GM23338 (cell line): ENCODE results near the gene CBX2. TPM values are rescaled to one million over a fixed set of nuclear protein-coding genes. Genes with fewer than 3 reads are reported as not detected.

Experiments used
- ATAC-seq: fragments of 200-7000 bp; cut with Tn5 transposase; 3 replicates; pipeline ENCODE4 v1.9.1; 2020
- DNase-seq: peaks from one replicate; pipeline ENCODE4 v3.0.0-alpha.2; 2015; ENCODE audit warnings: low spot score
- H2AFZ ChIP-seq: fragments of 200-600 bp; sonication (generic); 2 replicates; pipeline ENCODE4 v1.8.0; 2016; ENCODE audit warnings: antibody characterized with exemption, mild to moderate bottlenecking, moderate library complexity
- H3F3A ChIP-seq: fragments of 200-600 bp; sonication (generic); replicated peaks from 2 replicates; pipeline ENCODE4 v1.8.0; 2017; ENCODE audit warnings: antibody characterized with exemption, mixed run types, low read depth
- H3K27ac ChIP-seq: fragments of 200-600 bp; sonication (generic); 2 replicates; pipeline ENCODE4 v1.6.1; 2016; ENCODE audit warnings: low read depth
- H3K27me3 ChIP-seq: fragments of 200-600 bp; sonication (generic); 2 replicates; pipeline ENCODE4 v1.8.0; 2016; ENCODE audit warnings: mild to moderate bottlenecking, mixed run types, moderate library complexity; ENCODE audit not compliant: insufficient read depth
- H3K36me3 ChIP-seq: fragments of 200-600 bp; sonication (generic); 2 replicates; pipeline ENCODE4 v1.8.0; 2016; ENCODE audit warnings: mild to moderate bottlenecking; ENCODE audit not compliant: insufficient read depth
- H3K4me1 ChIP-seq: fragments of 200-600 bp; sonication (generic); 2 replicates; pipeline ENCODE4 v1.8.0; 2016; ENCODE audit warnings: mild to moderate bottlenecking, moderate library complexity; ENCODE audit not compliant: insufficient read depth
- H3K4me2 ChIP-seq: fragments of 200-600 bp; sonication (generic); 2 replicates; pipeline ENCODE4 v1.7.1; 2017; ENCODE audit warnings: mixed run types
- H3K4me3 ChIP-seq: fragments of 200-600 bp; sonication (generic); 2 replicates; pipeline ENCODE4 v1.6.1; 2016; ENCODE audit warnings: mixed run types
- H3K79me2 ChIP-seq: fragments of 200-600 bp; sonication (generic); replicated peaks from 2 replicates; pipeline ENCODE4 v1.8.0; 2017; ENCODE audit warnings: mild to moderate bottlenecking; ENCODE audit not compliant: insufficient read depth
- H3K9me2 ChIP-seq: fragments of 200-600 bp; sonication (generic); 2 replicates; pipeline ENCODE4 v1.8.0; 2017; ENCODE audit not compliant: insufficient read depth
- H4K20me1 ChIP-seq: fragments of 200-600 bp; sonication (generic); replicated peaks from 2 replicates; pipeline ENCODE4 v1.8.0; 2017; ENCODE audit warnings: mild to moderate bottlenecking; ENCODE audit not compliant: insufficient read depth
- H3K27ac Mint-ChIP-seq: 2 replicates; pipeline ENCODE4 v1.8.0; 2020; ENCODE audit warnings: inconsistent platforms, mild to moderate bottlenecking, moderate library complexity, mixed read lengths
- H3K27me3 Mint-ChIP-seq: 3 replicates; pipeline ENCODE4 v1.8.0; 2022; ENCODE audit warnings: low read depth, mild to moderate bottlenecking, moderate library complexity, mixed read lengths, inconsistent platforms; ENCODE audit not compliant: insufficient read depth, poor library complexity
- H3K36me3 Mint-ChIP-seq: 3 replicates; pipeline ENCODE4 v1.8.0; 2021; ENCODE audit warnings: low read depth, mild to moderate bottlenecking, inconsistent platforms, moderate library complexity, mixed read lengths
- H3K4me1 Mint-ChIP-seq: 3 replicates; pipeline ENCODE4 v1.8.0; 2020; ENCODE audit warnings: mild to moderate bottlenecking, inconsistent platforms, mixed read lengths
- H3K4me3 Mint-ChIP-seq: 3 replicates; pipeline ENCODE4 v1.8.0; 2021; ENCODE audit warnings: moderate library complexity, mild to moderate bottlenecking, inconsistent platforms, mixed read lengths
- H3K9me3 Mint-ChIP-seq: 3 replicates; pipeline ENCODE4 v1.8.0; 2020; ENCODE audit warnings: moderate library complexity, mild to moderate bottlenecking, inconsistent platforms, mixed read lengths
- CREB1 ChIP-seq: fragments of 250-450 bp; sonication (Bioruptor Pico); IDR thresholded peaks from 2 replicates; pipeline ENCODE4 v1.5.0; 2020; ENCODE audit warnings: low read depth, mild to moderate bottlenecking, moderate library complexity
- EZH2 ChIP-seq: fragments of 200-600 bp; sonication (generic); IDR thresholded peaks from one replicate; pipeline ENCODE4 v1.8.0; 2017; ENCODE audit warnings: antibody characterized with exemption, mild to moderate bottlenecking, low read depth; ENCODE audit not compliant: unreplicated experiment
- EZH2phosphoT487 ChIP-seq: fragments of 200-600 bp; sonication (generic); IDR thresholded peaks from one replicate; pipeline ENCODE4 v1.8.1; 2018; ENCODE audit warnings: antibody characterized with exemption; ENCODE audit not compliant: unreplicated experiment
- JUNB ChIP-seq: IDR thresholded peaks from one replicate; pipeline ENCODE4 v1.6.1; 2016; ENCODE audit warnings: antibody characterized with exemption; ENCODE audit not compliant: unreplicated experiment
- NANOG ChIP-seq: IDR thresholded peaks from 2 replicates; pipeline ENCODE4 v1.6.1; 2016; ENCODE audit warnings: antibody characterized with exemption, borderline replicate concordance
- POLR2AphosphoS5 ChIP-seq: IDR thresholded peaks from 2 replicates; pipeline ENCODE4 v1.6.1; 2016; ENCODE audit warnings: antibody characterized with exemption, low read depth
- STAT1 ChIP-seq: IDR thresholded peaks from one replicate; pipeline ENCODE4 v1.6.1; 2016; ENCODE audit warnings: antibody characterized with exemption; ENCODE audit not compliant: unreplicated experiment
- ZNF114 ChIP-seq: fragments of 250-450 bp; sonication (Bioruptor Pico); IDR thresholded peaks from 2 replicates; pipeline ENCODE4 v1.5.0; 2020; ENCODE audit warnings: mild to moderate bottlenecking, moderate library complexity
- ZNF331 ChIP-seq: fragments of 250-450 bp; sonication (Bioruptor Pico); IDR thresholded peaks from 2 replicates; pipeline ENCODE4 v1.5.0; 2020; ENCODE audit warnings: low read depth, mild to moderate bottlenecking, moderate library complexity
- polyA plus RNA-seq: library from polyadenylated mRNA; unstranded; fragments of >200 nt; fragmentation: Nextera tagmentation; extraction: Ambion mirVana; gene quantifications from 2 replicates; pipeline ENCODE4 v1.2.1, GENCODE V29; 2016
- total RNA-seq: library from RNA; depleted of rRNA; stranded (reverse); fragments of >200 nt; shearing (Covaris generic); gene quantifications from 2 replicates; pipeline ENCODE4 v1.2.3, GENCODE V29; 2014
- TF ChIP-seq, protein P1 (sequence below): fragments of 250-450 bp; sonication (Bioruptor Pico); IDR thresholded peaks from 2 replicates; pipeline ENCODE4 v1.5.0; 2020; ENCODE audit warnings: mild to moderate bottlenecking, moderate library complexity
- TF ChIP-seq, protein P2 (sequence below): IDR thresholded peaks from one replicate; pipeline ENCODE4 v1.6.1; 2018; ENCODE audit warnings: antibody characterized with exemption; ENCODE audit not compliant: unreplicated experiment
- TF ChIP-seq, protein P3 (sequence below), 2 experiments: fragments of 200-600 bp in 1 of 2; sonication (generic) in 1 of 2; conservative IDR thresholded peaks; 2 replicates each; pipeline versions ENCODE4 v1.5.1 to v1.6.1; 2016 to 2017; ENCODE audit warnings: antibody characterized with exemption in 2 of 2, low read depth in 2 of 2, mild to moderate bottlenecking in 2 of 2, moderate library complexity in 1 of 2
- TF ChIP-seq, protein P4 (sequence below): IDR thresholded peaks from 2 replicates; pipeline ENCODE4 v1.6.1; 2016; ENCODE audit warnings: antibody characterized with exemption

Gene CBX2
- total and polyA plus RNA-seq, 2 experiments from 2014 or later = 26.6 to 114 TPM

DNA sequence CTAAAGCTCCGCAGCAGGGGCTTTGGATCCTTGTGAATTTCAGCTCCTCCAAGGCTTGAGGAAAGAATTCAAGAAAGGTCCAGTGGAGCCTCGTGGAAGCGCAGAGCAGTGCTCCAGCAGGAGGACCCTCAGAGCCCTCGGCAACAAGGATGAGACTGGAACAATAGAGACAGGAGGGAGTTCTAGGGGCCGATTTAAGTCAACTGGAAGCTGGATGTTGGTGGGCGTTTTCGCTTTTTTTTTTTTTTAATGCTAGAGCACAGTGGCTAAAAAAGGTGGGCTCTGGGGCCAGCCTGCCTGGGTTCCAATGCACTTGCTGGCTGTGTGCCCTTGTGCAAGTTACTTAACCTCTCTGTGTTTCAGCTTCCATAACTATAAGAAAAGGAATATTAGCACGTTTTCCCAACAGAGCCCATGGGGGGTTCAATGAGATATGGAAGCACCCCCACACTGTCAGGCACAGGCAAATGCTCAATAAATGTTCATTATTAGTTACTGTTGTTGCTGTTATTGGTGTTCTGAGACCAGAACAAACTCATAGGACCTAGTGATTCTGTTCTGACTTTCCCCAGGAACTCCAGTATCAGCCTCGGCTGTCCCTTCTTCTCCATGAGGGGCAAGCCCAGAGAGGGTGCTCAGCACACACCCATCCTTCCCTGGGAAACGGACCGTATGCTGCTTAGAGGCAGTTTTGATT, 24.2 kb downstream of the CBX2 start:
- Histone ChIP-seq H4K20me1 (peaks cover 9% of the 10 kb centered on the region), H3K27ac (no peak overlapping the region), H3K36me3 (no peaks in the 10 kb centered on the region), H3F3A (peaks cover 44% of the 10 kb centered on the region), H3K4me2 (peak overlapping the region; percentile 55; the same call in 1 of the 2 replicates), H3K79me2 (no peaks in the 10 kb centered on the region), H3K27me3 (peaks cover 96% of the 10 kb centered on the region), H3K9me2 (no peaks in the 10 kb centered on the region), H3K4me3 (peak overlapping the region; percentile 34), H2AFZ (no peak overlapping the region), H3K4me1 (peaks cover 51% of the 10 kb centered on the region)
- Mint-ChIP-seq H3K4me3 (peak overlapping the region; percentile 34; the same call in 2 of the 3 replicates), H3K36me3 (no peaks in the 10 kb centered on the region; the same call in 2 of the 3 replicates), H3K27ac (no peak overlapping the region), H3K27me3 (peaks cover 95% of the 10 kb centered on the region), H3K9me3 (peaks cover 15% of the 10 kb centered on the region; the same call in 2 of the 3 replicates), H3K4me1 (peaks cover 52% of the 10 kb centered on the region)
- ATAC-seq = no peak
- no peak for DNase-seq
- TF ChIP-seq, protein P1, sequence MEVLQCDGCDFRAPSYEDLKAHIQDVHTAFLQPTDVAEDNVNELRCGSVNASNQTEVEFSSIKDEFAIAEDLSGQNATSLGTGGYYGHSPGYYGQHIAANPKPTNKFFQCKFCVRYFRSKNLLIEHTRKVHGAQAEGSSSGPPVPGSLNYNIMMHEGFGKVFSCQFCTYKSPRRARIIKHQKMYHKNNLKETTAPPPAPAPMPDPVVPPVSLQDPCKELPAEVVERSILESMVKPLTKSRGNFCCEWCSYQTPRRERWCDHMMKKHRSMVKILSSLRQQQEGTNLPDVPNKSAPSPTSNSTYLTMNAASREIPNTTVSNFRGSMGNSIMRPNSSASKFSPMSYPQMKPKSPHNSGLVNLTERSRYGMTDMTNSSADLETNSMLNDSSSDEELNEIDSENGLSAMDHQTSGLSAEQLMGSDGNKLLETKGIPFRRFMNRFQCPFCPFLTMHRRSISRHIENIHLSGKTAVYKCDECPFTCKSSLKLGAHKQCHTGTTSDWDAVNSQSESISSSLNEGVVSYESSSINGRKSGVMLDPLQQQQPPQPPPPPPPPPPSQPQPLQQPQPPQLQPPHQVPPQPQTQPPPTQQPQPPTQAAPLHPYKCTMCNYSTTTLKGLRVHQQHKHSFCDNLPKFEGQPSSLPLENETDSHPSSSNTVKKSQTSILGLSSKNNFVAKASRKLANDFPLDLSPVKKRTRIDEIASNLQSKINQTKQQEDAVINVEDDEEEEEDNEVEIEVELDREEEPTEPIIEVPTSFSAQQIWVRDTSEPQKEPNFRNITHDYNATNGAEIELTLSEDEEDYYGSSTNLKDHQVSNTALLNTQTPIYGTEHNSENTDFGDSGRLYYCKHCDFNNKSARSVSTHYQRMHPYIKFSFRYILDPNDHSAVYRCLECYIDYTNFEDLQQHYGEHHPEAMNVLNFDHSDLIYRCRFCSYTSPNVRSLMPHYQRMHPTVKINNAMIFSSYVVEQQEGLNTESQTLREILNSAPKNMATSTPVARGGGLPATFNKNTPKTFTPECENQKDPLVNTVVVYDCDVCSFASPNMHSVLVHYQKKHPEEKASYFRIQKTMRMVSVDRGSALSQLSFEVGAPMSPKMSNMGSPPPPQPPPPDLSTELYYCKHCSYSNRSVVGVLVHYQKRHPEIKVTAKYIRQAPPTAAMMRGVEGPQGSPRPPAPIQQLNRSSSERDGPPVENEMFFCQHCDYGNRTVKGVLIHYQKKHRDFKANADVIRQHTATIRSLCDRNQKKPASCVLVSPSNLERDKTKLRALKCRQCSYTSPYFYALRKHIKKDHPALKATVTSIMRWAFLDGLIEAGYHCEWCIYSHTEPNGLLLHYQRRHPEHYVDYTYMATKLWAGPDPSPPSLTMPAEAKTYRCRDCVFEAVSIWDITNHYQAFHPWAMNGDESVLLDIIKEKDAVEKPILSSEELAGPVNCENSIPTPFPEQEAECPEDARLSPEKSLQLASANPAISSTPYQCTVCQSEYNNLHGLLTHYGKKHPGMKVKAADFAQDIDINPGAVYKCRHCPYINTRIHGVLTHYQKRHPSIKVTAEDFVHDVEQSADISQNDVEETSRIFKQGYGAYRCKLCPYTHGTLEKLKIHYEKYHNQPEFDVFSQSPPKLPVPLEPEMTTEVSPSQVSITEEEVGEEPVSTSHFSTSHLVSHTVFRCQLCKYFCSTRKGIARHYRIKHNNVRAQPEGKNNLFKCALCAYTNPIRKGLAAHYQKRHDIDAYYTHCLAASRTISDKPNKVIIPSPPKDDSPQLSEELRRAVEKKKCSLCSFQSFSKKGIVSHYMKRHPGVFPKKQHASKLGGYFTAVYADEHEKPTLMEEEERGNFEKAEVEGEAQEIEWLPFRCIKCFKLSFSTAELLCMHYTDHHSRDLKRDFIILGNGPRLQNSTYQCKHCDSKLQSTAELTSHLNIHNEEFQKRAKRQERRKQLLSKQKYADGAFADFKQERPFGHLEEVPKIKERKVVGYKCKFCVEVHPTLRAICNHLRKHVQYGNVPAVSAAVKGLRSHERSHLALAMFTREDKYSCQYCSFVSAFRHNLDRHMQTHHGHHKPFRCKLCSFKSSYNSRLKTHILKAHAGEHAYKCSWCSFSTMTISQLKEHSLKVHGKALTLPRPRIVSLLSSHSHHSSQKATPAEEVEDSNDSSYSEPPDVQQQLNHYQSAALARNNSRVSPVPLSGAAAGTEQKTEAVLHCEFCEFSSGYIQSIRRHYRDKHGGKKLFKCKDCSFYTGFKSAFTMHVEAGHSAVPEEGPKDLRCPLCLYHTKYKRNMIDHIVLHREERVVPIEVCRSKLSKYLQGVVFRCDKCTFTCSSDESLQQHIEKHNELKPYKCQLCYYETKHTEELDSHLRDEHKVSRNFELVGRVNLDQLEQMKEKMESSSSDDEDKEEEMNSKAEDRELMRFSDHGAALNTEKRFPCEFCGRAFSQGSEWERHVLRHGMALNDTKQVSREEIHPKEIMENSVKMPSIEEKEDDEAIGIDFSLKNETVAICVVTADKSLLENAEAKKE (CRISPR knock-in tag) = no peak
- TF ChIP-seq ZNF331 (CRISPR knock-in tag) (no peak), STAT1 (no peak), CREB1 (no peak), EZH2phosphoT487 (no peak), NANOG (no peak), ZNF114 (CRISPR knock-in tag) (no peak), JUNB (no peak), POLR2AphosphoS5 (no peak), EZH2 (no peak)
- TF ChIP-seq, protein P2, sequence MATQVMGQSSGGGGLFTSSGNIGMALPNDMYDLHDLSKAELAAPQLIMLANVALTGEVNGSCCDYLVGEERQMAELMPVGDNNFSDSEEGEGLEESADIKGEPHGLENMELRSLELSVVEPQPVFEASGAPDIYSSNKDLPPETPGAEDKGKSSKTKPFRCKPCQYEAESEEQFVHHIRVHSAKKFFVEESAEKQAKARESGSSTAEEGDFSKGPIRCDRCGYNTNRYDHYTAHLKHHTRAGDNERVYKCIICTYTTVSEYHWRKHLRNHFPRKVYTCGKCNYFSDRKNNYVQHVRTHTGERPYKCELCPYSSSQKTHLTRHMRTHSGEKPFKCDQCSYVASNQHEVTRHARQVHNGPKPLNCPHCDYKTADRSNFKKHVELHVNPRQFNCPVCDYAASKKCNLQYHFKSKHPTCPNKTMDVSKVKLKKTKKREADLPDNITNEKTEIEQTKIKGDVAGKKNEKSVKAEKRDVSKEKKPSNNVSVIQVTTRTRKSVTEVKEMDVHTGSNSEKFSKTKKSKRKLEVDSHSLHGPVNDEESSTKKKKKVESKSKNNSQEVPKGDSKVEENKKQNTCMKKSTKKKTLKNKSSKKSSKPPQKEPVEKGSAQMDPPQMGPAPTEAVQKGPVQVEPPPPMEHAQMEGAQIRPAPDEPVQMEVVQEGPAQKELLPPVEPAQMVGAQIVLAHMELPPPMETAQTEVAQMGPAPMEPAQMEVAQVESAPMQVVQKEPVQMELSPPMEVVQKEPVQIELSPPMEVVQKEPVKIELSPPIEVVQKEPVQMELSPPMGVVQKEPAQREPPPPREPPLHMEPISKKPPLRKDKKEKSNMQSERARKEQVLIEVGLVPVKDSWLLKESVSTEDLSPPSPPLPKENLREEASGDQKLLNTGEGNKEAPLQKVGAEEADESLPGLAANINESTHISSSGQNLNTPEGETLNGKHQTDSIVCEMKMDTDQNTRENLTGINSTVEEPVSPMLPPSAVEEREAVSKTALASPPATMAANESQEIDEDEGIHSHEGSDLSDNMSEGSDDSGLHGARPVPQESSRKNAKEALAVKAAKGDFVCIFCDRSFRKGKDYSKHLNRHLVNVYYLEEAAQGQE = no peak
- TF ChIP-seq, protein P3, sequence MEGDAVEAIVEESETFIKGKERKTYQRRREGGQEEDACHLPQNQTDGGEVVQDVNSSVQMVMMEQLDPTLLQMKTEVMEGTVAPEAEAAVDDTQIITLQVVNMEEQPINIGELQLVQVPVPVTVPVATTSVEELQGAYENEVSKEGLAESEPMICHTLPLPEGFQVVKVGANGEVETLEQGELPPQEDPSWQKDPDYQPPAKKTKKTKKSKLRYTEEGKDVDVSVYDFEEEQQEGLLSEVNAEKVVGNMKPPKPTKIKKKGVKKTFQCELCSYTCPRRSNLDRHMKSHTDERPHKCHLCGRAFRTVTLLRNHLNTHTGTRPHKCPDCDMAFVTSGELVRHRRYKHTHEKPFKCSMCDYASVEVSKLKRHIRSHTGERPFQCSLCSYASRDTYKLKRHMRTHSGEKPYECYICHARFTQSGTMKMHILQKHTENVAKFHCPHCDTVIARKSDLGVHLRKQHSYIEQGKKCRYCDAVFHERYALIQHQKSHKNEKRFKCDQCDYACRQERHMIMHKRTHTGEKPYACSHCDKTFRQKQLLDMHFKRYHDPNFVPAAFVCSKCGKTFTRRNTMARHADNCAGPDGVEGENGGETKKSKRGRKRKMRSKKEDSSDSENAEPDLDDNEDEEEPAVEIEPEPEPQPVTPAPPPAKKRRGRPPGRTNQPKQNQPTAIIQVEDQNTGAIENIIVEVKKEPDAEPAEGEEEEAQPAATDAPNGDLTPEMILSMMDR (conservative IDR thresholded peaks at IDR 0.05; ENCODE audit: low read depth in 2 of 2) = no peak
- TF ChIP-seq, protein P4, sequence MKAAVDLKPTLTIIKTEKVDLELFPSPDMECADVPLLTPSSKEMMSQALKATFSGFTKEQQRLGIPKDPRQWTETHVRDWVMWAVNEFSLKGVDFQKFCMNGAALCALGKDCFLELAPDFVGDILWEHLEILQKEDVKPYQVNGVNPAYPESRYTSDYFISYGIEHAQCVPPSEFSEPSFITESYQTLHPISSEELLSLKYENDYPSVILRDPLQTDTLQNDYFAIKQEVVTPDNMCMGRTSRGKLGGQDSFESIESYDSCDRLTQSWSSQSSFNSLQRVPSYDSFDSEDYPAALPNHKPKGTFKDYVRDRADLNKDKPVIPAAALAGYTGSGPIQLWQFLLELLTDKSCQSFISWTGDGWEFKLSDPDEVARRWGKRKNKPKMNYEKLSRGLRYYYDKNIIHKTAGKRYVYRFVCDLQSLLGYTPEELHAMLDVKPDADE = no peak
